KMS-11 (cell line): ENCODE results near the gene LMCD1.

Source experiments
- H2AFZ ChIP-seq: fragments of 200-600 bp; sonication (generic); 2 replicates; pipeline ENCODE4 v1.6.1; 2016; ENCODE audit warnings: antibody characterized with exemption, mixed run types, low read depth
- H3K27ac ChIP-seq: fragments of 200-600 bp; sonication (generic); 2 replicates; pipeline ENCODE4 v1.6.1; 2016; ENCODE audit warnings: mild to moderate bottlenecking, mixed run types
- H3K27me3 ChIP-seq: fragments of 200-600 bp; sonication (generic); 2 replicates; pipeline ENCODE4 v1.6.1; 2017; ENCODE audit warnings: mild to moderate bottlenecking, low read depth, mixed run types, moderate library complexity; ENCODE audit not compliant: insufficient read depth
- H3K36me3 ChIP-seq: fragments of 200-600 bp; sonication (generic); 2 replicates; pipeline ENCODE4 v1.6.1; 2017; ENCODE audit warnings: mild to moderate bottlenecking, mixed run types; ENCODE audit not compliant: insufficient read depth
- H3K4me1 ChIP-seq: fragments of 200-600 bp; sonication (generic); 2 replicates; pipeline ENCODE4 v1.6.1; 2016; ENCODE audit warnings: mild to moderate bottlenecking, low read depth, mixed run types; ENCODE audit not compliant: poor library complexity, severe bottlenecking
- H3K4me2 ChIP-seq: fragments of 200-600 bp; sonication (generic); 2 replicates; pipeline ENCODE4 v1.7.0; 2016; ENCODE audit warnings: mild to moderate bottlenecking, mixed run types
- H3K4me3 ChIP-seq: fragments of 200-600 bp; sonication (generic); IDR thresholded peaks from 2 replicates; pipeline ENCODE4 v1.6.1; 2017; ENCODE audit warnings: low read depth, low read length, mixed read lengths; ENCODE audit not compliant: insufficient read depth
- H3K79me2 ChIP-seq: fragments of 200-600 bp; sonication (generic); 2 replicates; pipeline ENCODE4 v1.6.1; 2016; ENCODE audit warnings: low read depth, mixed run types; ENCODE audit not compliant: insufficient read depth
- H3K9ac ChIP-seq: fragments of 200-600 bp; sonication (generic); 2 replicates; pipeline ENCODE4 v1.6.1; 2016; ENCODE audit warnings: mild to moderate bottlenecking, mixed run types
- H4K20me1 ChIP-seq: fragments of 200-600 bp; sonication (generic); 2 replicates; pipeline ENCODE4 v1.6.1; 2016; ENCODE audit warnings: mild to moderate bottlenecking, mixed run types; ENCODE audit not compliant: insufficient read depth
- TF ChIP-seq, protein P1 (sequence below): fragments of 200-600 bp; sonication (generic); conservative IDR thresholded peaks from 2 replicates; pipeline ENCODE4 v1.6.1; 2017; ENCODE audit warnings: low read depth, mild to moderate bottlenecking, antibody characterized with exemption, low read length, moderate library complexity, mixed read lengths

The LMCD1 gene

GRCh38 chr3:8470801-8471200 is 30.8 kb upstream of the LMCD1 start:
- TF ChIP-seq, protein P1, sequence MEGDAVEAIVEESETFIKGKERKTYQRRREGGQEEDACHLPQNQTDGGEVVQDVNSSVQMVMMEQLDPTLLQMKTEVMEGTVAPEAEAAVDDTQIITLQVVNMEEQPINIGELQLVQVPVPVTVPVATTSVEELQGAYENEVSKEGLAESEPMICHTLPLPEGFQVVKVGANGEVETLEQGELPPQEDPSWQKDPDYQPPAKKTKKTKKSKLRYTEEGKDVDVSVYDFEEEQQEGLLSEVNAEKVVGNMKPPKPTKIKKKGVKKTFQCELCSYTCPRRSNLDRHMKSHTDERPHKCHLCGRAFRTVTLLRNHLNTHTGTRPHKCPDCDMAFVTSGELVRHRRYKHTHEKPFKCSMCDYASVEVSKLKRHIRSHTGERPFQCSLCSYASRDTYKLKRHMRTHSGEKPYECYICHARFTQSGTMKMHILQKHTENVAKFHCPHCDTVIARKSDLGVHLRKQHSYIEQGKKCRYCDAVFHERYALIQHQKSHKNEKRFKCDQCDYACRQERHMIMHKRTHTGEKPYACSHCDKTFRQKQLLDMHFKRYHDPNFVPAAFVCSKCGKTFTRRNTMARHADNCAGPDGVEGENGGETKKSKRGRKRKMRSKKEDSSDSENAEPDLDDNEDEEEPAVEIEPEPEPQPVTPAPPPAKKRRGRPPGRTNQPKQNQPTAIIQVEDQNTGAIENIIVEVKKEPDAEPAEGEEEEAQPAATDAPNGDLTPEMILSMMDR: no peak
- Histone ChIP-seq H3K36me3 (no peaks in the 10 kb centered on the region), H3K4me3 (no peak overlapping the region), H3K9ac (no peak overlapping the region), H3K79me2 (no peaks in the 10 kb centered on the region), H3K4me1 (no peaks in the 10 kb centered on the region), H3K4me2 (no peak overlapping the region), H2AFZ (no peak overlapping the region), H3K27me3 (no peaks in the 10 kb centered on the region), H4K20me1 (no peaks in the 10 kb centered on the region), H3K27ac (no peak overlapping the region)

DNA sequence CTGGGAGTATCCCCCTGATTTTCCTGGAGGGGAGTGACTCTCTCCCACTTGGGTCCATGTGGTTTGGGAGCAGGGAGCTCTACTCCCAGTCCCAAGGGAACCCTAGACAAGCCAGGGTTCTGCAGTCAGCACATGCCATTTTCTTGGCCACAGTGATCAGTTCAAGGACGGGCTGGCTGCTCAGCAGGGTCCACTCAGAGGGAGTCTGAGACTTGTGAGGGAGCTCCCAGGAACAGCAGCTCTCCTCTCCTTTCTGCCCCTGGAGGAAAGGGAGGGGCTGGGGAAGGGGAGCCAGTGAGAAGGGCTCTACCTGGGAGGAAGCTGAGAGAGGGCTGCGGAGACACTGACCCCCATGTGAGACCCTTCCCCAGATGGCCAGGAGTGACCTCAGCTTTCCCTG is 29.1 kb upstream of the LMCD1 start:
- Histone ChIP-seq H2AFZ (no peak overlapping the region), H4K20me1 (no peaks in the 10 kb centered on the region), H3K9ac (no peak overlapping the region), H3K4me2 (no peak overlapping the region), H3K79me2 (no peaks in the 10 kb centered on the region), H3K4me3 (no peak overlapping the region), H3K27ac (no peak overlapping the region), H3K4me1 (no peaks in the 10 kb centered on the region), H3K36me3 (no peaks in the 10 kb centered on the region), H3K27me3 (no peaks in the 10 kb centered on the region)
- TF ChIP-seq, protein P1: no peak

DNA sequence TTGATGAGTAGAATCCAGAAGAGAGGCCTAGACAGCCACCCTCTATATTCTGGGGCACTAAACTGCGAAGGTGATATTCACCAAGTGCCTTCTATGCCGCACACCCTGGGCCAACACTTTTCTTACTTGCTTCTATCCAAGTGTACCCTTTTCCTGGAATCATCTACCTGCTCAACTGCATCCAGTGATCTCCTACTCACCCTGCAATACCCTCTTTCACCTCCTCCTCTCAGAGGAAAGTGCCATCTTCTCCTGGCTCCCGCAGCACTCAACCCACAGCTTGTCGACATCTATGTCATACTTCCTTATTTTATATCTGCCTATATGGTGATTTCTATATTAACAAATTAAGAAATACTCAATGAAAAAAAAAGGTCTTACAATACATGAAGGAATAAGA is 28.6 kb upstream of the LMCD1 start:
- TF ChIP-seq, protein P1: no peak
- no peaks in the 10 kb centered on the region for H3K4me1 ChIP-seq
- no peaks in the 10 kb centered on the region for H3K79me2 ChIP-seq
- no peaks in the 10 kb centered on the region for H4K20me1 ChIP-seq
- no peak overlapping the region for H3K27ac ChIP-seq
- no peaks in the 10 kb centered on the region for H3K27me3 ChIP-seq
- no peak overlapping the region for H3K9ac ChIP-seq
- no peak overlapping the region for H2AFZ ChIP-seq
- H3K4me3 ChIP-seq: no peak overlapping the region
- no peaks in the 10 kb centered on the region for H3K36me3 ChIP-seq
- no peak overlapping the region for H3K4me2 ChIP-seq

DNA sequence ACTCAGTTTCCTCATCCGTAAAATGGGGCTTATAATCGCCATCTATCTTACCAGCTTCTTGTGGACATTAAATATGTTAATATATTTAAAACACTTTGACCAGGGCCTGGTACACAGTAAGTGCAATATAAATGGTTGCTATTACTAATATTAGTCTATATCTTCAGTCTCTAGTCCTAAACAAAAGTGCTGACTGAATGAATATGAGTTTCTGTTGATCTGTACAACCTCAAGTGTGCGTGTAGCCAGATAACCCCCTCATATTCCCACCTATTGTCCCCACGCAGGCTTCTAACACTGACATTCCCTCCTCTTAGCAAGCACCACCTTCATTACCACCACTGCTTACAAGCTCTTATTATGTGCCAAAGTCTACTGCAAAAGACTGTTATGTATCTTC is 27.6 kb upstream of the LMCD1 start:
- no peaks in the 10 kb centered on the region for H3K36me3 ChIP-seq
- H4K20me1 ChIP-seq: no peaks in the 10 kb centered on the region
- H3K4me3 ChIP-seq: no peak overlapping the region
- no peaks in the 10 kb centered on the region for H3K4me1 ChIP-seq
- TF ChIP-seq, protein P1: no peak
- H3K4me2 ChIP-seq: no peak overlapping the region
- no peak overlapping the region for H3K27ac ChIP-seq
- H2AFZ ChIP-seq: no peak overlapping the region
- H3K79me2 ChIP-seq: no peaks in the 10 kb centered on the region
- no peaks in the 10 kb centered on the region for H3K27me3 ChIP-seq
- no peak overlapping the region for H3K9ac ChIP-seq

DNA sequence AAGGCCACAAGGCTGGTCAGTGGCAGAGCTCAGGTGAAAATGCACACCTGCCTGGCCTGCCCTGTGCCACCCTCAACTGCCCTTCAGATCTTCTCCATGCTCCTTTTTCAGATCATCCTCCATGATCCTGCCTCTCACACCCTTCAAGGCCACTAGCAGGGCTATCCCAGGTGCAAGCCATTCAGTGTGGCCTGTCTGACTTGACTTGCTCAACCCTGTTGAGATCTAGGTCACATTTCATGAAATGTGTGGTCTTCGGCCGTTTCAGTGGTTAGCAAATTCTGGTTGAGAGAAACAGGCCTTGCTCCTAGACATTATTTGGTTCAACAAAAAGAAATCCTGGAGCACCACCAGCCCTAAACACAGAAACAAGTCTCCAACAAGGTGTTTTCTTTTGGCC is 26.6 kb upstream of the LMCD1 start:
- Histone ChIP-seq H3K27me3 (no peaks in the 10 kb centered on the region), H2AFZ (no peak overlapping the region), H3K36me3 (no peaks in the 10 kb centered on the region), H3K4me1 (no peaks in the 10 kb centered on the region), H3K79me2 (no peaks in the 10 kb centered on the region), H3K4me2 (no peak overlapping the region), H3K27ac (no peak overlapping the region), H3K4me3 (no peak overlapping the region), H4K20me1 (no peaks in the 10 kb centered on the region), H3K9ac (no peak overlapping the region)
- TF ChIP-seq, protein P1: no peak
